OCI-LY7 (cell line): Measurements from ENCODE around the gene CENPA.

Experiments used
- CTCF ChIP-seq: fragments of 200-600 bp; sonication (generic); conservative IDR thresholded peaks from 2 replicates; pipeline ENCODE4 v1.5.1; 2014; ENCODE audit warnings: mild to moderate bottlenecking, antibody characterized with exemption, low read length, moderate library complexity, mixed read lengths
- EZH2phosphoT487 ChIP-seq: fragments of 200-600 bp; sonication (generic); IDR thresholded peaks from 2 replicates; pipeline ENCODE4 v1.6.1; 2018; ENCODE audit warnings: low read depth, borderline replicate concordance, mild to moderate bottlenecking, mixed run types, antibody characterized with exemption, low read length, moderate library complexity, mixed read lengths

GRCh38 chr2:26843041-26843440 is 57.2 kb downstream of the CENPA start:
- TF ChIP-seq CTCF (no peak), EZH2phosphoT487 (no peak)
